ENCODE measurements around the gene BLOC1S5.
A peak's percentile ranks its signal among the peaks of the same experiment; 100 is the strongest.
"Not testable (repeated sequence)": the region's sequence is repeated elsewhere in the genome, so short reads cannot be mapped to it uniquely, and the experiment has no call there.

The BLOC1S5 gene

DNA sequence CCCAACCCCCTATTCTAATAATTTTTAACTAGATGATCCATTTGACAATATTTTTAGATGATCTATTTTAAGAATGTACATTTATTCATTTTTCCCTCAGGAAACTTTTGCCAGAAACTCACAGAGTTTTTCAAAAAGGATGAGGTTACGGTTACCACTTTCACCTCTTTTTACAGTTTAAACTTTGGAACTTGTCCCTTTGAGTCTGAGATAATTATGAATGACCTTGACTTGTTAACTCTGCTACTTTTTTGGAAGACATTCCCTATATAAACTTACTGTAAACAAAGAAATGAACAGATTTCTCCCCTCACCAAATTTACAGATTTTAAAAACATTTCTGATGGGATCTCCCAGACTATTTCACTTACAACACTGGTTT is 18.4 kb upstream of the BLOC1S5 start:
- no peak for DNase-seq (ENCODE audit: low spot score)

DNA sequence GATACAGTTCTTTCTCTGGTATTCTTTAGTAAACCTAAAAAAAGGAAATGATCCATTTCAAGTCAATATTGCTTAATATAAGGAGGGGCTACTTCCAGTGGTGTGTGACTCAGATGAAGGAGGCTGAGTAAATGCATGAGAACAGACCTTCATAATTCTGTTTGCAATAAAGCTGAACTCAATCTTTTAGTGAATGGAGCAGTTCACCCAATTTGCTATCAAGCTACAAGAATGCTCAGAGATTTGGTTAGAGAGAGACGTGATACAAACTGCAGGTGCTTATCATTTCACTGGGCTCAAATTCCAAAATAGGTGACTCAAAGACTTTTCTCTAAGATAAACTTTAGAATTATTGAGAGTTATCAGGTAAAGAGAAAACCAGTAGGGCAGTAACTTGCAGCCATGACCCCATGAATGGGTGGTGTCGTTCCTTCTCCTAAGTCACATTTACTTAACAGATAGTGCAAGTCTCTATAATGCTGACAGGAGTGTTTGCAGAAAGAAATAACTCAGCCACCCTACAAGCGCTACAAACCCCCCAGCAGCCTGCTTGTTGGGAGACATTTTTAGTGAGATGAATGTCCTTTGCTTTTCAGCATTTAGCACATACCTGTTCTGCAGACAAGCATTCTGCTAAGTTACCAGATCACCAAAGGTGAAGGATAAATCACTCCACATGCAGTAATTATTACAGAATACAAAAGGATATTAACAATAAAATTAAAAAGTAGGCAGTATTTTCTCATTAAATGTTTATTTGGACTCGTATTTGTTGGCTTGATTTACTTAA is 16.4 kb upstream of the BLOC1S5 start:
- no peak for DNase-seq (ENCODE audit: low spot score)

DNA sequence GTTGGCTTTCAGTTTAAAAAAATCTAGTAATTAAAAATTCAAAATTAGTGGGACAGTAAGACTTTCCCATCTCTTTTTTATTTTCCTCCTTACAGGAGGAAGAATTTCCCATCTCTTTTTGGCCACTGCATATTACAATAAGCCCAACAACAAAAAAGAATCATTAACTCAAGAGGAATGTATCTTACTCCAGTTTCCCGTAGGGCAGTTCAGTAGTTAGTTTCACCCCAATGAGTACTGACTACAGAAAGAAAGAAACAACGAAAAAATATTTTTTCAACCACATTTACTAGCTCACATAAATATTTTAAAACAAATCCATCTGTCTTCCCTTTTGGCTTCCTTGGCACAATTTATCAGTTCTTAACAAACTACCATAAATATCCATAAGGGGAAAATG is 14.9 kb upstream of the BLOC1S5 start:
- DNase-seq (ENCODE audit: low spot score): no peak

DNA sequence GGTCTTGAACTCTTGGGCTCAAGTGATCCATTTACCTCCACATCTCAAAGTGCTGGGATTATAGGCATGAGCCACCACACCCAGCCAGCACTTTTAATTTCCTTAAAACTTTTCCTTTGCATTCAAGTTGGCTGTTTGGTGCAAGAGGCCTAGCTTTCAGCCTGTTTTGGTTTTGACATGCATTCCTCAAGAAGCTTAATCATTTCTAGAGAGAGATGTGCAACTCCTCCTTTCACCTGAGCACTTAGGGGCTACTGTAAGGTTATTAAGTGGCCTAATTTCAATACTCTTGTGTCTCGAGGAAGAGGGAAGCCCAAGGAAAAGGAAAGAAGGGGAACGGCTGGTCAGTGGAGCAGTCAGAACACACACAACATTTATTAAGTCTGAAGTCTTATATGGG is 13.8 kb upstream of the BLOC1S5 start:
- no peak for DNase-seq (ENCODE audit: low spot score)

DNA sequence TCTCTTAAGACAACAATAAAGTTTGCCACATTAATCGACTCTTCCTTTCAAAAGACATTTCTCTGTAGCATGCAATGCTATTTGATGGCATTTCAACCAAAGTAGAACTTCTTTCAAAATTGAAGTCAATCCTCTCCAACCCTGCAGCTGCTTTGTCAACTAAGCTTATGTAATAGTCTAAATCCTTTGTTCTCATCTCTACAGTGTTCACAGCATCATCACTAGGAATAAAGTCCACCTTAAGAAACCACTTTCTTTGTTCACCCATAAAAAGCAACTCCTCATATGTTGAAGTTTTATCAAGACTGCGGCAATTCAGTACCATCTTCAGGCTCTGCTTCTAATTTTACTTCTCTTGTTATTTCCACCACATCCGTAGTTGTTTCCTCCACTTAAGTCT is 11.5 kb upstream of the BLOC1S5 start:
- DNase-seq (ENCODE audit: low spot score): no peak

DNA sequence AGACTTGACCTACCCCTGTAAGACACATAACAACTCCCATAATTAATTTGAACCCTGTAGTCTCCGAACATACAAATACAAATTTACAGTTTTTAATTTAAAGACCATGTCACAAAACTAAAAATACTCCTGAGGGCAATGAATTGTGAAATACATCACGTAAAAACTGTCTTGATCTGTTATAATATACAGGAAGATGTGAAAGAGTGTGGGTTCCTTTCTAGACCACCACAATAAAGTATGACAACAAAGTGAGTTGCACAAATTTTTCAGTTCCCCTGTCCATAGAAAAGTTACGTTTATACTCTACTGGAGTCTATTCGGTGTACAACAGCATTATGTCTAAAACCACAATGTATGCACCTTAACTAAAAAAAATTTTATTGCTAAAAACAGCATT is 11.0 kb upstream of the BLOC1S5 start:
- DNase-seq (ENCODE audit: low spot score): no peak

DNA sequence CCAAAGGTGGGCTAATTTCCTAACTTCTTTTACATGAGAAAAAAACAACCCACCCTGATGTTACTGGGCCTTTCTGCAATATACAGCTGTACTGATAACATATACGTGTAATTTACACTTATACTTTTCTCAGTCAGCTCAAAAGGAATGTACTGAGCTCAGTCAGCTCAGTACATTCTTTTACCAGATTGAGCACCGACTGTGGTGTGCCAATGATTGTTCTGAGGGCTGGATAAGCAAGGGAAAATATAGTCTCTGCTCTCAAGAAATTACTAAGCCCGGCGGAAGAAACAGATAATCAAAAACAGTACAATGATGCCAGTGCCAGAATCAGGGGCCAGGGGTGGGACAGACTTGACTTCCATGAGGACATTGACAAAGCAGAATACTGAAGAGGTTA is 10.0 kb upstream of the BLOC1S5 start:
- no peak for DNase-seq (ENCODE audit: low spot score)

DNA sequence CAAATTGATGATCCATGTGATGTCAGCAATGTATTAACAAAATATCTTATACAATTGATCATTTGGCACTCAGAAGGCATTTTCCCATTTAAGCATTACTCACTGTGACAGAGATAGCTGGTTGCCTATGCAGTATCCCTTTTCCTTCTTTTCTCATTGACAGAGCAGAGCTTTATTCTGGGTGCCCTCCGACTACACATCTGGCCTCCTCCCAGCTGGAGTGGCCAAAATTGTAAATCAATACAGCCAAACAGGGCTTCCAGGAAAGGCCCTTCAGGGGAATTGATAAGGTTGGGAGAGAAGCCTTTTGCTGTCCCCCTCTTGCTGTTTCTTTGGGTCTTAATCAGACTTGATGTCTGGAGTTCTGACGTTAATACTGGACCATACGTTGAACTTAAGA is 9.6 kb upstream of the BLOC1S5 start:
- no peak for DNase-seq (ENCODE audit: low spot score)

DNA sequence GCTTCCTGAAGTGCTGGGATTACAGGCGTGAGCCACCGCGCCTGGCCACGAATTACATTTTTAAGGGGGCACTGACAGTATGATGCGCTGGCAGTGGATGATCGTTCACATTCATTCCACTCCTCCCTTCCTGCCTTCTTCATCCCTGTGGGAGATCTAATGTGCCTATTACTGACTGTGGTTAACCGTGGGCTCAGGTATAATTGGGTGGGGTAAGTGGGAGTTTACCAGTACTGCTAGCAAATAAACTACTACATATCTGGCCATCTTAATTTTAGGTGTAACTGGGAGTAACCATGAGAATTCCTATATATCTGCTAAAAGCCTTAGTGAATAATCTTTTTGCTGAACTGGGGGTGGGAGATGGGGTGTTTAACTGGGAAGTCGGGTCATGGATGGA is 6.5 kb upstream of the BLOC1S5 start:
- no peak for DNase-seq (ENCODE audit: low spot score)

DNA sequence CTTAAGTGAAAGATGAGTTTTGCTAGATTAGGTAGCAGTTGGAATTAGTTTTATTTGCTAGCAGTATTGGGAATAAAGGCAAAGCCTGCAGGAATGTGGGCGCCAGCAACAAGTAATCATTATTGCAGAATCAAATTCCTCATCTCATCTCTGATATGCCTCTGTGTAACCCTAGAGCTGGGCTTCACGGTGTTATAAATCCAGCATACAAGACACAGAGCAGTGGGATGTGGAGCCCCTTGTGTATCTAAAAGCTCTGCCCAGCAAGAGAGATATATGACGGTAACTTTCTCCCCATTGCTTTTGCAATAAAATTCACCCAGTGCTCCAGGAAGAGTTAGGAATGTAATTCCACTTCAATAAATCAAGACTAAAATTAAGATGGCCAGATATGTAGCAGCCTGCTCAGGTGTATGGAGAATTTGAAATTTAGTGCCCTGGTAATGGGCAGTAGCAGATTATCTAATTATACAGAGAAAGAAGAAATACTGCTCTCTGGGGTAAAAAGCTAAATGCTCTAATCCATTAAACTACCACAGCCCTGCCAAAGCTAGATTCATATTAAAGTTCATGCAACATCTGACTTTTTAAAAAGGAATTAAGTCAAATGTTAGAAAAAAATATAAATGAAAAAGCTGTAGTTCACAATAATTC is 5.6 kb upstream of the BLOC1S5 start:
- no peak for DNase-seq (ENCODE audit: low spot score)

DNA sequence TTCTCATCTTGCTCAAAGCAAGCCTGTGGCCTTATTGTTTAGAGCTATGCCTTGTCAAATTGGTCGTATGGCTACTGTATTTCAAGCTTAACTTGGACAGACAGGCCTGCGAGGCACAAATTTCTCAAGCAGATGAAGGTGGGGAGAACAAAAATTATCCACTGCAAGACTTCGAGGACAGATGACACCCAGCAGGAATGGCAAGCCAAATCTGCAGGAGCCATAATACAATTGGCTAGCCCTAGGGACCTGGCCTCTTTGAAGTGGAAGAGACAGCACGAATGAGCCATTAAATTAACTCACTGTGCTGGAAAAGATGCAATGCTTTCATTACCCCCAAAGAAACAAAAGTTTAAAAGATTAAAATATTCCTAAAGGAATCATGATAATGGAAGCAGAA is 5.0 kb upstream of the BLOC1S5 start:
- no peak for DNase-seq (ENCODE audit: low spot score)

DNA sequence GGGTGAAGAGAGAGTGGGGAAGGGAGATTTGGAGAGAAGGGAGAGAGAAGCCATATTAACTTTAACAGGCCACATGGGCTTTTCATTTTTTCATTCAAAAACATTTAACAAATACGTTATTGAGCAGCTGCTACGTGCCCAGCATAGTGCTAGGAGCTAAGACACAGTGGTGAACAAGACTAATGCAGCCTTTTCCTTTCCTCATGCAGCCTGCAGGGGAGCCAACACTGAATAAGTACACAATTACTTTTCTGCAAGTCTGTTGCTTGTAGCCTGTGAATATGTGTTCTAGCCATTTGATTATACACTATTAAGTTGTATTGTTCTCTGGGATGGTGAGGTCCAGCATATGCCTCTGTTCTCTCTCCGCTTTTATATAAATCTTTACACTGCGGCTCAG is 1.9 kb upstream of the BLOC1S5 start:
- no peak for DNase-seq (ENCODE audit: low spot score)

DNA sequence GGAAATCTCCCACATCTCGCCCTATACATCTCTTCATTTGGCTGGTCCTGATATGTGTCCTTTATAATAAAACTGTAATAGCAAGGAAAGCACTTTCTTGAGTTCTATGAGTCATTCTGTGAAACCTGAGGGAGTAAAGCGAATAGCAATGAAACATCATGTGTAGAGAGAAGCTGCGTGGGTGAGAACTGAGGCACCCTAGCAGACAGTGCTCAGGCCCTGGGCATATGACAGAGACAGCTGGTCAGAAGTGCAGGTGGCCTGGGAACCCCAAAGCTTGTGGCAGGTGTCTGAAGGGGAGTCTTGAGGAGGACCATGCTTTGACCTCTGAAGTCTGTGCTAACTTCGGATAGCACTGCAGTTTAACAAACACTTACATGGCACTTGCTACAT is 1.3 kb upstream of the BLOC1S5 start:
- DNase-seq (ENCODE audit: low spot score): no peak

DNA sequence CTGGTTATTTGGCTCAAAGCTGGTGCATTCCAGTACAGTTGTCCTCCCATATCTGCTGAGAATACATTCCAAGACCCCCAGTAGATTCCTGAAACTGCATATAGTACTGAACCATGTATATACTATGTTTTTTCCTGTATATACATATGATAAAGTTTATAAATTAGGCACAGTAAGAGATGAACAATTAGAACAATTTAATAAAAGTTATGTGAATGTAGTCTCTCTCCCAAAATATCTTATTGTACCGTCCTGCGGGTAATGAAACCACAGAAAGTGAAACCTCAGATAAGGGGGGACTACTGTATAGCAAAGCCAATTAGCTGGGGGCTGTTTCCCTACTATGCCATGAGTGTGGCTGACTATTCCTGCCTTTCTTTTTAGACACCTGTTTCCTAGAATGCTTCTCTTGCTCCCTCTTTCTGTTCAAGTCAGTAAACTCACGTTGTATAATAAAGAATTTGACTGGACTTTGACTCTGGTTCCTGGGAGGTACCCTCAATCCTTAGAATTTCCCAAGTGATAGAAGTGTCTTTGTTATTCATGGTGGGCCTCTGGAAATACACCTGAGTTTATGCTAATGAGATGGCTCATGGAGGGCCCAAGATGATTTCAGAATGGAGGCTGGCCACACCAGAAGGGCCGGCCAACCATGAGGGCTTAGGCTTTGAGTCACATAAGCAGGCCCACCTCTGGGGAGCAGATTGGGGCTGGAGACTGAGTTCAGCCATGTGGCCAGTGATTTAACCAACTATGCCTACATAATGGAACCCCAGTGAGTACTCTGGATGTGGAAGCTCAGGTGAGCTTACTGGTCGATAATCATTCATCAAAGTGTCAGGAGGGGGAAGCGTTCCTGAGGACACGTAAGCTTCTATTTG is 689 bp upstream of the BLOC1S5 start:
- DNase-seq (ENCODE audit: low spot score): no peak

DNA sequence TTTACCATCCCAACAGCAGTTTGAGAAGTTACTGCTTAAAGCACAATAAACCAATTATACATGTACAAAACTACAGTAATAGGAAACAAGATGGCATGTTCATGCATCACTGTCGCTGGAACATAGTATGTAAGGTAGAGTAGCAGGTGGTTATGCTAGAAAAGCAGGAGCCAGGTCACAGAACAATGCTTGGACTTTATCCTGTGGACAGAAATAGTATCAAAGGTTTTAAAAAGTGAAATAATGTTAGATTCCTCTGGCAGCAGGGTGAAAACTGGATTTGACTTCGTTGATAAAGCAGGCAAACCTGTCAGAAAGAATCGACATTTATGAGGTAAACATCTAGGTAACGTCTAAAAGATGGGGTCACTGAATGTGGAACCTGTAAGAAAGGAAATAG is 2.5 kb downstream of the BLOC1S5 start:
- DNase-seq (ENCODE audit: low spot score): no peak

DNA sequence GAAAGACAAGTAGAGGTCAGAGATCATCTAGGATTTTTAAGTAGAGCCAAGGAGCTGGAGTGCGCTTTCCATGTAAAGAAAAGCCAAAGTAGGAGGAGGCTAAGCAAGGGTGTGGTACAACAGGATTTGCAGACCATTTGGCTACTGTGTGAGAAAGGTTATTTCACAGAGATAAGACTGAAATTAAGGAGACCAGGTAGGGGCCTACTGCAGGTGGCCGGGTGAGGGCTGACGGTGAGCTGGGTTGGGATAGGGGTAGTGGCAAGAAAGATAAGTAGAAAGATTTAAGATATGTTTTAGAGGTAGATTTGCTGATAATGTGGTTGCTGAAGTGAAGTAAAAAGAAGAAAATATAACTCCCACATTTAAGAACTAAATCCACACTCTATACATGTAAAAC is 3.8 kb downstream of the BLOC1S5 start:
- DNase-seq (ENCODE audit: low spot score): no peak

DNA sequence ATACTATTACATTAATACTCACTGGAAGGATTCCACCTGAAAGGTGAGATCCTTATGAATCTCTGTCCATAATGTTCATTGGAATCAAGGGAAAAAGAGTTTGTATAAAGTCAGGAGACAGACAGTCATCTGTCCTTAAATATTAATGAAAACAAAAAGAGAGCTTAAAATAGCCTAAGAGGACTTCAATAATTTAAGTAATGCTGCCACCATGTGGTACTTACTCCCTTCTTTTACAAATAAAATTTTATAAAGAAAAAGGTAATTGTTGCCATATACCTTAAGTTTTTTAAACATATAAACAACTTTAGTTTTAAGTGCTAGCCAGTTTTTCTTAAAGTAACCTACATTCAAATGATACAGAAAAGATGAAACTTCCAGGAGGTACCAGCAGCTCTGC is 5.1 kb downstream of the BLOC1S5 start:
- DNase-seq (ENCODE audit: low spot score): peak; percentile 38

DNA sequence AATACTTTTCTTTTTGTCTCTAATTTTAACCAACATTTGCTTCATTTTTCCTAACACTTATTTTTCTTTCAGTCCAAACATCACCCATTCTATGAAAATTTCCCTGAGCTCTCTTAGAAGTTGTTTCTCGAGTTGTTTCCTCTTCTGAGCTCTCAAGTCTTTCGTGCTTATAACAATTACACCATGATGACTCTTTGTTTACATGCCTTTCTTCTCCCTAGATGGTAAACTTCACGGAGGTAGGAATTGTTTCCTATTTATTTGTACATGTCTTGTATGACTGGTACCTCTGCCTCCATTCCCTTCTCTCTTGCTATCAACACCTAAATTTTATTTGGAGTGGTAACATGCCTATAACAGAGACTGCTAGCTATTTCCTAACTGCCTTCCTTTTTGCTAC is 6.4 kb downstream of the BLOC1S5 start:
- DNase-seq (ENCODE audit: low spot score): no peak

DNA sequence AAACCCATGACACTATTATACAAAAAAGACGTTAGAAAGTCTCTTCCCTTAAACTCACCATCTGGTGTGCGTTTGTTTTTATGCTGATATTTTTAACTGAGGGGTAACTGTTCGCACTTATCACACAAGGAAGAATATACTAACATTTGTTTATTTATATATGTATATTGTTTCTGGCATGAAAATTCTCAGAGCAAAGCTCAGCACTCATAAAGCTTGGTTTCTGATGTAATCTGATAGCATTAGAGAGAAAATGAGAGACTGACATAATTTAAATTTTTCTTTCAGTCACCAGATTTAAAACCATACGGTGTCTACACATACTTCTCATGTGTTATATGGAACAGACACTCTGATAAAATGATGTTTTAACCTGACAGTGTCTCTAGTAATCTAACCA is 6.9 kb downstream of the BLOC1S5 start:
- DNase-seq (ENCODE audit: low spot score): no peak

DNA sequence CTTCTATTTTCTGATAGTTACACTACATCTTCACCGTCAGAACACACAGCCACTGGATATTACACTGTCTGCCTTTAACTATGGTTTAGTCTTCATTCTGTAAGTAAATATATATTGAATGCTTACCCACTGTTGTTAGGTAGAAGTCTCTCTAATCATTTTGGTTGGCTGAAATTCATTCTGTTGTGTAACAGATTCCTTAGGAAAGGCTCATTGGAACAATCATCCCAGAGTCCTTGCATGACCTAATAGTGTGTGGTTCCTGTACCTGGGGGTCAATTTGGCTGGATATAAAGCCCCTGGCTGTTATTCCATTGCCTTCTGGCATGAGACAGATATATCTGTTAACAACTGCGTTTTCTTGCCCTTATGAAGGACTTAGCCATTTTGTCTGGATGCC is 9.9 kb downstream of the BLOC1S5 start:
- no peak for DNase-seq (ENCODE audit: low spot score)

DNA sequence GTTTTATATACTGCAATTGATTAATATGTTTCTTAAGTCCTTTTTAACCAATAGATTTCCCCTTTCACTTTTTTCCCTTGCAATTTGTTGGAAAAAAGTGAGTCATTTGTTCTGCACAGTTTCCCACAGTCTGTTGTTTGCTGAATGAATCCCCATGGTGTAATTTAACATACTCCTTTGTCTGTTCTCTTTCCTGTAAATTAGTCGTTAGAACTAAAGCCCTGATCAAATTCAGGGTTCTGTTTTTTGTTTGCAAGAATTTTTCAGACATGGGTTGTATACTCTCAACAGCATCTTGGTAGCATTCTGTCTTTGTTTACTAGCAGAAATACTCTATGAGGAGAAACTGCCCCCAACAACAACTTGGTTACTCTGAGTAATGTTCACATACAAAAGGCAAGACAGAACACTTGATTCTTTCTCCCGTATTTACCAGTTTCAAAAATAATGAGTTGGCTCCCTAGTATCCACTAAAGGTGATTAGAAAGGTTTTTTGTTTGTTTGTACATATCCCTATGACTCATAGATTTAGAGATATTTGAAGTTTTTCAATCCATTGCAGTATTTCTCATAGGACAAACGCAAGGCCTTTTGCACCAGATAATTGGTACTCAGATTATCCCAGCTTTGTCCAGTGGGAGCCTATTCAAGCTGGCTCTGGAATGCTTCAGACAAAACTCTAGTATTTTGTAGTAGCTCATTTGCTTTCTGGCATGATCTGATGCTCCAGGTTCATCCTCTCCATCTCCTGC is 16.5 kb downstream of the BLOC1S5 start:
- no peak for DNase-seq (ENCODE audit: low spot score)

DNA sequence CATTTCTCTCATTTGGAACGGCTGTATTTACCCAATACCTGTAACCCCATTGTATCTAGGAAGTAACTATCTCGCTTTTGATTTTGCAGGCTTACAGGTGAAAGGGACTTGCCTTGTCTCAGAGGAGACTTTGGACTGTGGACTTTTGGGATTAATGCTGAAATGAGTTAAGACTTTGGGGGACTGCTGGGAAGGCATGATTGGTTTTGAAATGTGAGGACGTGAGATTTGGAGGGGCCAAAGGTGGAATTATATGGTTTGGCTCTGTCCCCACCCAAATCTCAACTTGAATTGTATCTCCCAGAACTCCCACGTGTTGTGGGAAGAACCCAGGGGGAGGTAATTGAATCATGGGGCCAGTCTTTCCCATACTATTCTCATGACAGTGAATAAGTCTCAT is 18.4 kb downstream of the BLOC1S5 start:
- not testable (repeated sequence) for DNase-seq (ENCODE audit: low spot score)
